Amniotic epithelial cell (primary cell): ENCODE data around the gene EXOC6B.
"Not testable (repeated sequence)": the region's sequence is repeated elsewhere in the genome, so short reads cannot be mapped to it uniquely, and the experiment has no call there.

Experiments
- DNase-seq: peaks from one replicate; pipeline ENCODE4 v3.0.0-alpha.2; 2010; ENCODE audit warnings: low read depth

Gene EXOC6B

GRCh38 chr2:72438364-72438763, 387.5 kb downstream of the EXOC6B start:
- peak; percentile 26 for DNase-seq

- no peak for DNase-seq
These were observed 394.1 kb downstream of the EXOC6B start for GRCh38 chr2:72431737-72432136.

- no peak for DNase-seq
These were observed 398.6 kb downstream of the EXOC6B start for GRCh38 chr2:72427022-72427861.

- DNase-seq, result no peak
These were observed 399.8 kb downstream of the EXOC6B start for GRCh38 chr2:72425996-72426395.

GRCh38 chr2:72423756-72424155, 402.1 kb downstream of the EXOC6B start:
- no peak for DNase-seq

DNA sequence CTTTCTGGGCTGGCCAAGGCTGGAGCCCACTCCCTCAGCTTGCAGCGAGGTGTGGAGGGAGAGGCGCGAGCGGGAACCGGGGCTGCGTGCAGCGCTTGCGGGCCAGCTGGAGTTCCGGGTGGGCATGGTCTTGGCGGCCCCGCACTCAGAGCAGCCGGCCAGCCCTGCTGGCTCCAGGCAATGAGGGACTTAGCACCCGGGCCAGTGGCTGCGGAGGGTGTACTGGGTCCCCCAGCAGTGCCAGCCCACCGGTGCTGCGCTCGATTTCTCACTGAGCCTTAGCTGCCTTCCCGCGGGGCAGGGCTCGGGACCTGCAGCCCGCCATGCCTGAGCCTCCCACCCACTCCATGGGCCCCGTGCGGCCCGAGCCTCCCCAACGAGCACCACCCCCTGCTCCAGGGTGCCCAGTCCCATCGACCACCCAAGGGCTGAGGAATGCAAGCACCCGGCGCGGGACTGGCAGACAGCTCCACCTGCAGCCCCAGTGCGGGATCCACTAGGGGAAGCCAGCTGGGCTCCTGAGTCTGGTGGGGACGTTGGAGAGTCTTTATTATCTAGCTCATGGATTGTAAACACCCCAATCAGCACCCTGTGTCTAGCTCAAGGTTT, 404.0 kb downstream of the EXOC6B start:
- DNase-seq, result not testable (repeated sequence)

DNA sequence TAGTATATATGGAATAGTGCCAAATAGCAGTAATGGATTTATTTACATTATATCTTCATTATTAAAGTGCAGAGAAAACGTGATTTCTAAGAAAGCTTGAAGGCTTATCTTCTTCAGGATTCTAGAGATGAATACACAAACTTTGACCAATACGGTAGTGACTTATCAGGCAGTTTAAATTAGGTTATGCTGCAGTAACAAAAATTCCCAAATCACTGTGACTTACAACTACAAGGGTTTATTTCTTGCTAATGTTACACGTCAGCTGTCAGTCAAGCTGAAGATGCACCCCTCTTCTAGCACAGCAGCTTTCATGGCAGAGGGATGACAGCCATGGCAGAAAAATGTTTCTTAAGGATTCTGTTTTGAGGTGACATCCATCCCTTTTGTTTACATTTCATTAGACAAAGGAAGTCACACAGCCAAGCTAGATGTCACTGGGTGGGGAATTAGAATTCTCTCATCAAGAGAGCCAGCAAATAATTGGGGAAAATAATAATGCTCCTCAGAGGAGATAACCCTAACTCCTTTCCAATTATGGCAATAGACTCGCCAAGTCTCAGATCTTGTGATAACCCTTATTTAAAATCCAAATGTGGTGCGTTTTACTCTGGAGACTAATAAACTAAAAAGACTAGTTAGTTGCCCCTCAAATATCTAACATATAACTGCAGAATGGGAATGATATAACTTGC, 409.9 kb downstream of the EXOC6B start:
- DNase-seq, result no peak

GRCh38 chr2:72415241-72415661, 410.6 kb downstream of the EXOC6B start:
- DNase-seq, result peak; percentile 24

DNA sequence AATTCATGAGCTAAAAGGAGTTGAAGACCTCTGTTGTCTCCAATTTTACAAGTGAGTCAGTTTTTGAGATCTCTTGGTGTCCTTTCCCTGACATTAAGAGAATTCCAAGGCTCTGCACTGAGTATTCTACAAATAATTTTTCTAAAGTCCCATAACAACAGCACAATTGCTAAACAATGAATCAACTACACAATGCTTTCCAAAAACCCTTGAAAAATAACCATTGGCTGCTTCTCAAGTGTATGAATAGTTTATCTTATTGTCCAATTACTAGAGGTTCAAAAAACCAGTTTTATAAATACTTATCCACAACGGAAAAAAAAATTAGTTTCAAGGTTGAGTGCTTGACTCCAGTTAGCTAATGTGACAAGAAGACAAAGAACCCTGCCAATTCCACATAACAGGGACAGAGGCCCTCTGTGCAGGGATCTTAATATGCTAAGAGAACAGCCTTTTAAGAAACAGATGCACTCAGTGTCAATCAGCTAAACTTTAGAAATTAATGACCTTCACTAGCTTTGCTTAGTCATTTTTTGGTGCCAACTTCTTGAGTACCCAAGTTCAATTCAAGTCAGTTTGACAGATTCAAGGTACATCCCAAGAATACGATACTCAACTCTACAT, 411.6 kb downstream of the EXOC6B start:
- DNase-seq, result no peak

- no peak for DNase-seq
These were observed 412.1 kb downstream of the EXOC6B start for GRCh38 chr2:72413716-72414115.

DNA sequence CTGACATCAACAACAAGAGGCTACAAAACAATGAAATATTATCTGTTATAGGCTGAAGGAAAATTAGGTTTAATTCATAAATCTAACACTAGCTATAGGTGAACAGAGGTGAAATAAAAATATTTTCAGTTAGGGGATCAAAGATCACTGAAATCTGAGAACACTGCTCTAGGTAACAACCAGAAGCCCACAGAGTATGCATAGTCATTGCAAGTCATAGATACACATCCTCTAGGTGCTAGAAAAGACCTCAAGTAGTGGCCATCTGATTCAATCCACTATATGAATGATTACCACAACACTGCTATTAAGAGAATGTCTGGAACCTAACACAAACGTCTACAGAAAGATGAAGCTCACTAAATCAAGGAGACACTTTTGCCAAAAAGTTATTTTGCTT, 413.6 kb downstream of the EXOC6B start:
- DNase-seq, result no peak

GRCh38 chr2:72399879-72400278, 426.0 kb downstream of the EXOC6B start:
- no peak for DNase-seq

DNA sequence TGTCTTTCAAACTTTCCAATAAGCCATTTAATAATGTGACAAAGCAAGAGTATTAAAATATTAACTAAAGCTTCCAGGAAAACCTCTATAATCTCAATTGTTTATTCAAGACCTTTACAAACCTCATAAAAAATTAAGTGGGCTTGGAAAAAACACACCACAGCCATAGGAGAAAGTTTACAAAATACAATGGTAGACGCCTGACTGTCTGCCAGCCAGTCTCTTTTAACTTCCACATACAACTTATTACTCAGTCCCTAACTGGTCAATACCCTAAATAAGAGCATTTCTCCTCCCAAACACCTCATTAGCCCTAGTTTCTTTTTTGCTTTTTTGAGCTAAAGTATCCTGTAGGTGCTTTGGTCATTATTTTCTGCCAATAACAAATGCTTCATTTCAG, 430.7 kb downstream of the EXOC6B start:
- no peak for DNase-seq

DNA sequence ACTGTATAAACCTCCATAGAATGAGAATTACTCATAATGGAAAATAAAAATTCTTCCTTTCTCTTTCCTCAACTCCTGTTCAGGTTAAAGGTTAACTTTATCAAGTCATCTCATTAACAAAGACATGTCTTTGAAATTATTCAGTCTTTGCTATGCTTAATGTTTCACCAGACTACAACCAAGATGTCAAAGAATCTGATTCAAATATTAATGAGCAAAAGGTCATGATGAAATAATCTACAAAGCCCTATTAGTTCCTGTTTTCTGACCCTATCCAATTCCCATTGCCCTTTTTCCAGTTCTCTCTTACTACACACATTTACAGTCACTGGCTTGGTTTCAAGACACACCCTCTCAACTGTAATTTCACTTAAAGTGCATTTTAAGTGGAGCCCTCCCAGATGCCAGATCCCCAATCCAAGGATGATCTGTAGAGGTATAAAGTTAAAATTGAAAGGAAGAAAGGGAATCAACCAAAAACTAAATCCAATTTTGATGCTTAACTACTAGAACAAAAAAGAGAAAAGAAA, 431.2 kb downstream of the EXOC6B start:
- no peak for DNase-seq

- DNase-seq, result no peak
These were observed 436.4 kb downstream of the EXOC6B start for GRCh38 chr2:72389447-72389846.

DNA sequence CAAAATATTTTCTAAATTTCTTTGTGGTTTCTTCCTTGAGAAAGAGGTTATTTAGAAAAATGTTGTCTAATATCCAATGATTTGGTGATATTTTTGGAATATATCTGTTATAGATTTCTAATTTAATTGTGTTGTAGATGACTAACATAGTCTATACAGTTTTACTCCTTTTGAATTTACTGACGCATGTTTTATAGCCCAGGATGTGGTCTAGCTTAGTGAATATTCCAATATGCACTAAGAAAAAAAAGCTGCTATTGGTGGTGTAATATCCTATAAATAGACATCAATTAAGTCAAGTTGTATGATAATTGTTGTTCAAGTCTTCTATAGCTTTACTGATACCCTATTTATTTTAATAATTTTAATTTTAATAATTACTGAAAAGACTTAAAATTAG, 437.6 kb downstream of the EXOC6B start:
- no peak for DNase-seq

DNA sequence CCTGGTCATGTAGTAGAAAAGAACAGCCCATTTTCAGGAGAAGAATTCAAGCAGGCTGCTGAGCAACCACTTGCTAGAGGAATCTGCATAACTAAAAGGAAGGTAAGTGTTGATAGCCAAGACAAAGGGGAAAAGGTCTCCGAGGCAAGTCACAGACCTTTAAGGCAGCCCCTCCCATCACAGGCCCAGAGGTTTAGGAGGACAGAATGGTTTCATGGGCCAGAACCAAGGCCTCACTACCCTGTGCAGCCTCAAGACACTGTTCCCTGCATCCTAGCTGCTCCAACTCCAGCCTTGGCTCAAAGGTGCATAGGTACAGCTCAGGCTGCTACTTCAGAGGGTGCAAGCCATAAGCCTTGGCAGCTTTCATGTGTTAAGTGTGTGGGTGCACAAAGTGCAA, 439.5 kb downstream of the EXOC6B start:
- DNase-seq, result no peak

DNA sequence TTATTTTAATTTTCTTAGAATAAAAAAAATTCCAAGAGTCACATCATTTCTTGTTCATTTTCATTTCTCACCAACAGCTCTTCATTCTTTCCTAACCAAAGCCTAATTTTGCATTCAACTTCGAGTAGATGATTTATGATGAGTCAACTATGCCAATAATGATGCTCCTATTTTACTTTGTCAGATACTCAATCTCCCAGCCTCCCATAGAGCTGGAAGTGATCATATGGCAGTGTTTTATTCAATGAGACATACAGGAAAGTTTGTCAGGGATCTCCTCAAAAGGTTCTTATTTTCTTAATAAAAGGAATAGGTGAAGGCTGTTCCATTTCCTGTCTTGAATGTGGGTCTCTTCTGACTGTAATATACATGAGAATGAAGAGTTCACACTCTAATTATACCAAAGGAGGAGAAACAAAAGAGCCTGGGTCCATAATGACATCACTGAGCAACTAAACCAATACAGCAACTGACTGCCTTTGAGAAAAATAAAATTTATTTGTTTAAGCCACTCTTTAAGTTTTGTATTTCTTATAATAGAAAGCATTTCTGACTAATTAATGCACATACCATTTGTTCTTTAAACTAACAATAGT, 447.0 kb downstream of the EXOC6B start:
- no peak for DNase-seq

- DNase-seq, result peak; percentile 100
These were observed 458.2 kb downstream of the EXOC6B start for GRCh38 chr2:72367530-72368225.

DNA sequence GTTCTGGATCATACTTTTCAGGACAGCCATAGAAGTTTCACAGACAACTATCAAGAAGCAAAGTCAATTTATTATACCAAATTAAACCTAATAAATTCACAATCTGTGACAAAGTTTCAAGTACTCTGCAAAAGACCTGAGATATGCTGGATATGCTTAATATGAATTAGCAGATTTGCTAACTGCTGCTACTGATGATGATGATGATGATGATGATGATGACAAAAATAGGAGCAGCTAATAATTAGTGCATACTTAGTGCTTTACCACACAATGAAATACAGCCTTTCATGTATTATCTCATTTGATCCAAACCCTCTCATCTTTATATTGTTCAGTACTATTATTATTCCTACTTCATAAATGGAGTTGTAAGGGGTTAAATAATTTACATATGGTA, 462.4 kb downstream of the EXOC6B start:
- no peak for DNase-seq

GRCh38 chr2:72362733-72363132, 463.1 kb downstream of the EXOC6B start:
- DNase-seq, result no peak
